ENCODE results near the gene MME. TPM values are rescaled to one million over a fixed set of nuclear protein-coding genes. Genes with fewer than 3 reads are reported as not detected.

The MME gene
- total RNA-seq, 2 experiments from 2014 or later = not detected

GRCh38 chr3:155192957-155193746, 113.0 kb downstream of the MME start:
- no peaks in the 10 kb centered on the region for H3K4me1 Mint-ChIP-seq (ENCODE audit: low read depth)
- POLR2A ChIA-PET = no interaction called here
- H3K4me3 Mint-ChIP-seq = no peak overlapping the region
- no peak for TF ChIP-seq CTCF (IDR thresholded peaks at IDR 0.05)
- intact Hi-C loops (cut with micrococcal nuclease) = no loop called here
- no peaks in the 10 kb centered on the region for H3K36me3 Mint-ChIP-seq (ENCODE audit: low read depth)
- ATAC-seq = no peak
- DNase-seq = no peak
- H3K27ac Mint-ChIP-seq = no peak overlapping the region
- no peaks in the 10 kb centered on the region for H3K9me3 Mint-ChIP-seq
- no peaks in the 10 kb centered on the region for H3K27me3 Mint-ChIP-seq
- CTCF ChIA-PET = no interaction called here

- H3K4me1 Mint-ChIP-seq (ENCODE audit: low read depth) = no peaks in the 10 kb centered on the region
- intact Hi-C loops (cut with micrococcal nuclease) = no loop called here
- H3K27ac Mint-ChIP-seq = no peak overlapping the region
- ATAC-seq (no peak), DNase-seq (no peak)
- no peaks in the 10 kb centered on the region for H3K36me3 Mint-ChIP-seq (ENCODE audit: low read depth)
- H3K27me3 Mint-ChIP-seq = no peaks in the 10 kb centered on the region
- ChIA-PET POLR2A (no interaction called here), CTCF (no interaction called here)
- no peaks in the 10 kb centered on the region for H3K9me3 Mint-ChIP-seq
- no peak for TF ChIP-seq CTCF (IDR thresholded peaks at IDR 0.05)
- no peak overlapping the region for H3K4me3 Mint-ChIP-seq
Measured at GRCh38 chr3:155193868-155194267, 113.7 kb downstream of the MME start.

- Mint-ChIP-seq H3K4me3 (no peak overlapping the region), H3K9me3 (no peaks in the 10 kb centered on the region), H3K4me1 (ENCODE audit: low read depth) (no peaks in the 10 kb centered on the region), H3K27ac (no peak overlapping the region), H3K27me3 (no peaks in the 10 kb centered on the region), H3K36me3 (ENCODE audit: low read depth) (no peaks in the 10 kb centered on the region)
- CTCF ChIA-PET = no interaction called here
- intact Hi-C loops (cut with micrococcal nuclease) = no loop called here
- ATAC-seq (no peak), DNase-seq (no peak)
- POLR2A ChIA-PET = no interaction called here
- TF ChIP-seq CTCF (IDR thresholded peaks at IDR 0.05) = no peak
Measured at GRCh38 chr3:155194973-155195957, 115.1 kb downstream of the MME start.

GRCh38 chr3:155196131-155197021, 116.3 kb downstream of the MME start:
- no peaks in the 10 kb centered on the region for H3K9me3 Mint-ChIP-seq
- no peaks in the 10 kb centered on the region for H3K4me1 Mint-ChIP-seq (ENCODE audit: low read depth)
- H3K36me3 Mint-ChIP-seq (ENCODE audit: low read depth) = no peaks in the 10 kb centered on the region
- no peak for TF ChIP-seq CTCF (IDR thresholded peaks at IDR 0.05)
- POLR2A ChIA-PET = interaction anchor here (0.6 to 1.1 kb wide), 3 partner anchors 11 to 1942 kb away, joined by 3 read pairs; no protein-coding TSS in a partner anchor
- CTCF ChIA-PET = no interaction called here
- intact Hi-C loops (cut with micrococcal nuclease) = no loop called here
- H3K27me3 Mint-ChIP-seq = no peaks in the 10 kb centered on the region
- ATAC-seq (no peak), DNase-seq (no peak)
- no peak overlapping the region for H3K27ac Mint-ChIP-seq
- H3K4me3 Mint-ChIP-seq = no peak overlapping the region

All from activated CD8-positive, alpha-beta T cell treated with anti-CD3 and anti-CD28 coated beads for 36 hours (primary cell).